SU-DHL-6 (cell line): ENCODE results near the gene RBM33.

ENCODE experiments used
- H2AFZ ChIP-seq: fragments of 200-600 bp; sonication (generic); 2 replicates; pipeline ENCODE4 v1.6.1; 2014; ENCODE audit warnings: low read depth, mild to moderate bottlenecking, moderate library complexity, mixed read lengths, antibody characterized with exemption, low read length; ENCODE audit not compliant: severe bottlenecking
- H3F3A ChIP-seq: fragments of 200-600 bp; shearing (Covaris generic); 2 replicates; pipeline ENCODE4 v1.6.0; 2016; ENCODE audit warnings: antibody characterized with exemption, mild to moderate bottlenecking; ENCODE audit not compliant: insufficient read depth
- H3K27ac ChIP-seq: fragments of 200-600 bp; sonication (generic); 2 replicates; pipeline ENCODE4 v1.5.1; 2016; ENCODE audit warnings: low read depth, mild to moderate bottlenecking, low read length, moderate library complexity, mixed read lengths
- H3K27me3 ChIP-seq: fragments of 200-600 bp; sonication (generic), shearing (Covaris generic); 2 replicates; pipeline ENCODE4 v1.6.0; 2014; ENCODE audit warnings: mild to moderate bottlenecking, low read length
- H3K36me3 ChIP-seq: fragments of 200-600 bp; sonication (generic); 2 replicates; pipeline ENCODE4 v1.6.1; 2014; ENCODE audit warnings: mild to moderate bottlenecking, low read length, mixed read lengths
- H3K4me2 ChIP-seq: fragments of 300-600, 200-600 bp; shearing (Covaris generic), sonication (generic); 2 replicates; pipeline ENCODE4 v1.6.0; 2014; ENCODE audit warnings: low read length, low read depth, mild to moderate bottlenecking; ENCODE audit not compliant: poor library complexity, severe bottlenecking
- H3K4me3 ChIP-seq: fragments of 200-600 bp; sonication (generic); 2 replicates; pipeline ENCODE4 v1.5.1; 2014; ENCODE audit warnings: antibody characterized with exemption, low read length, mild to moderate bottlenecking, mixed read lengths; ENCODE audit not compliant: insufficient read depth, poor library complexity, severe bottlenecking
- H3K79me2 ChIP-seq: fragments of 200-600 bp; sonication (generic); 2 replicates; pipeline ENCODE4 v1.6.1; 2014; ENCODE audit warnings: mild to moderate bottlenecking, low read length, moderate library complexity; ENCODE audit not compliant: insufficient read depth
- H3K9ac ChIP-seq: fragments of 200-600 bp; sonication (generic); 2 replicates; pipeline ENCODE4 v1.7.0; 2014; ENCODE audit warnings: mild to moderate bottlenecking, low read length
- H3K9me2 ChIP-seq: fragments of 200-600 bp; sonication (generic); replicated peaks from 2 replicates; pipeline ENCODE4 v1.6.1; 2014; ENCODE audit warnings: low read length; ENCODE audit not compliant: insufficient read depth
- H3K9me3 ChIP-seq: fragments of 200-600 bp; sonication (generic); 2 replicates; pipeline ENCODE4 v1.6.1; 2014; ENCODE audit warnings: low read length, mixed read lengths; ENCODE audit not compliant: insufficient read depth
- H4K20me1 ChIP-seq: fragments of 200-600 bp; sonication (generic); 2 replicates; pipeline ENCODE4 v1.6.1; 2014; ENCODE audit warnings: low read depth, mild to moderate bottlenecking, antibody characterized with exemption, low read length, moderate library complexity, mixed read lengths
- EZH2phosphoT487 ChIP-seq: fragments of 200-600 bp; sonication (generic), shearing (Covaris generic); conservative IDR thresholded peaks from 2 replicates; pipeline ENCODE4 v1.6.1; 2018; ENCODE audit warnings: mild to moderate bottlenecking, antibody characterized with exemption, low read length, moderate library complexity, mixed read lengths
- TF ChIP-seq, protein P1 (sequence below): fragments of 200-600 bp; sonication (generic); IDR thresholded peaks from one replicate; pipeline ENCODE4 v1.5.1; 2017; ENCODE audit warnings: antibody characterized with exemption, mild to moderate bottlenecking, low read length, moderate library complexity; ENCODE audit not compliant: insufficient read depth, poor library complexity, severe bottlenecking

The RBM33 gene

GRCh38 chr7:155787171-155787851 is 142.8 kb downstream of the RBM33 start:
- Histone ChIP-seq H3K4me2 (no peak overlapping the region), H3K9ac (no peak overlapping the region), H2AFZ (no peak overlapping the region), H3K27ac (no peak overlapping the region), H3F3A (no peaks in the 10 kb centered on the region), H3K27me3 (no peaks in the 10 kb centered on the region), H3K79me2 (no peaks in the 10 kb centered on the region), H3K9me3 (no peaks in the 10 kb centered on the region), H3K36me3 (no peaks in the 10 kb centered on the region), H3K4me3 (no peak overlapping the region), H3K9me2 (no peaks in the 10 kb centered on the region), H4K20me1 (no peaks in the 10 kb centered on the region)
- TF ChIP-seq EZH2phosphoT487, result no peak

GRCh38 chr7:155788616-155789000 is 144.1 kb downstream of the RBM33 start:
- Histone ChIP-seq H3K9me3 (no peaks in the 10 kb centered on the region), H3K9me2 (no peaks in the 10 kb centered on the region), H4K20me1 (no peaks in the 10 kb centered on the region), H3K4me2 (no peak overlapping the region), H3K27me3 (no peaks in the 10 kb centered on the region), H3K4me3 (no peak overlapping the region), H3F3A (no peaks in the 10 kb centered on the region), H3K27ac (no peak overlapping the region), H3K79me2 (no peaks in the 10 kb centered on the region), H3K9ac (no peak overlapping the region), H3K36me3 (no peaks in the 10 kb centered on the region), H2AFZ (no peak overlapping the region)
- TF ChIP-seq, protein P1, sequence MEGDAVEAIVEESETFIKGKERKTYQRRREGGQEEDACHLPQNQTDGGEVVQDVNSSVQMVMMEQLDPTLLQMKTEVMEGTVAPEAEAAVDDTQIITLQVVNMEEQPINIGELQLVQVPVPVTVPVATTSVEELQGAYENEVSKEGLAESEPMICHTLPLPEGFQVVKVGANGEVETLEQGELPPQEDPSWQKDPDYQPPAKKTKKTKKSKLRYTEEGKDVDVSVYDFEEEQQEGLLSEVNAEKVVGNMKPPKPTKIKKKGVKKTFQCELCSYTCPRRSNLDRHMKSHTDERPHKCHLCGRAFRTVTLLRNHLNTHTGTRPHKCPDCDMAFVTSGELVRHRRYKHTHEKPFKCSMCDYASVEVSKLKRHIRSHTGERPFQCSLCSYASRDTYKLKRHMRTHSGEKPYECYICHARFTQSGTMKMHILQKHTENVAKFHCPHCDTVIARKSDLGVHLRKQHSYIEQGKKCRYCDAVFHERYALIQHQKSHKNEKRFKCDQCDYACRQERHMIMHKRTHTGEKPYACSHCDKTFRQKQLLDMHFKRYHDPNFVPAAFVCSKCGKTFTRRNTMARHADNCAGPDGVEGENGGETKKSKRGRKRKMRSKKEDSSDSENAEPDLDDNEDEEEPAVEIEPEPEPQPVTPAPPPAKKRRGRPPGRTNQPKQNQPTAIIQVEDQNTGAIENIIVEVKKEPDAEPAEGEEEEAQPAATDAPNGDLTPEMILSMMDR, result no peak
- no peak for TF ChIP-seq EZH2phosphoT487

- no peak overlapping the region for H3K9ac ChIP-seq
- H2AFZ ChIP-seq, result no peak overlapping the region
These were observed 144.7 kb downstream of the RBM33 start for GRCh38 chr7:155789001-155789725.

More at GRCh38 chr7:155789001-155789725, 144.7 kb downstream of the RBM33 start:
- Histone ChIP-seq H3K79me2 (no peaks in the 10 kb centered on the region), H3F3A (no peaks in the 10 kb centered on the region), H3K27ac (no peak overlapping the region), H3K36me3 (no peaks in the 10 kb centered on the region), H3K9me3 (no peaks in the 10 kb centered on the region), H3K27me3 (no peaks in the 10 kb centered on the region), H3K4me3 (no peak overlapping the region), H3K9me2 (no peaks in the 10 kb centered on the region), H4K20me1 (no peaks in the 10 kb centered on the region), H3K4me2 (no peak overlapping the region)
- TF ChIP-seq, protein P1, result no peak
